Prostate gland (tissue), 2 donors: ENCODE data around the gene ALPP.

Experiments used
- POLR2A ChIP-seq: fragments of 450-650 bp; IDR thresholded peaks from one replicate; pipeline ENCODE4 v1.6.1; 2016; ENCODE audit warnings: antibody characterized with exemption, mild to moderate bottlenecking
- POLR2AphosphoS5 ChIP-seq: sonication (generic); formaldehyde crosslinking; IDR thresholded peaks from one replicate; pipeline ENCODE4 v1.6.1; 2017; ENCODE audit warnings: antibody characterized with exemption
- TF ChIP-seq, protein P1 (sequence below), 4 experiments: fragments of 200-600 bp in 2 of 4; fragments of 450-650 bp in 2 of 4; sonication (generic) in 2 of 4; IDR thresholded peaks; 1 replicate in 3 of 4; 2 replicates in 1 of 4; pipeline ENCODE4 v1.5.1; 2016 to 2019; ENCODE audit warnings: antibody characterized with exemption in 4 of 4, mild to moderate bottlenecking in 2 of 4, moderate library complexity in 2 of 4

DNA sequence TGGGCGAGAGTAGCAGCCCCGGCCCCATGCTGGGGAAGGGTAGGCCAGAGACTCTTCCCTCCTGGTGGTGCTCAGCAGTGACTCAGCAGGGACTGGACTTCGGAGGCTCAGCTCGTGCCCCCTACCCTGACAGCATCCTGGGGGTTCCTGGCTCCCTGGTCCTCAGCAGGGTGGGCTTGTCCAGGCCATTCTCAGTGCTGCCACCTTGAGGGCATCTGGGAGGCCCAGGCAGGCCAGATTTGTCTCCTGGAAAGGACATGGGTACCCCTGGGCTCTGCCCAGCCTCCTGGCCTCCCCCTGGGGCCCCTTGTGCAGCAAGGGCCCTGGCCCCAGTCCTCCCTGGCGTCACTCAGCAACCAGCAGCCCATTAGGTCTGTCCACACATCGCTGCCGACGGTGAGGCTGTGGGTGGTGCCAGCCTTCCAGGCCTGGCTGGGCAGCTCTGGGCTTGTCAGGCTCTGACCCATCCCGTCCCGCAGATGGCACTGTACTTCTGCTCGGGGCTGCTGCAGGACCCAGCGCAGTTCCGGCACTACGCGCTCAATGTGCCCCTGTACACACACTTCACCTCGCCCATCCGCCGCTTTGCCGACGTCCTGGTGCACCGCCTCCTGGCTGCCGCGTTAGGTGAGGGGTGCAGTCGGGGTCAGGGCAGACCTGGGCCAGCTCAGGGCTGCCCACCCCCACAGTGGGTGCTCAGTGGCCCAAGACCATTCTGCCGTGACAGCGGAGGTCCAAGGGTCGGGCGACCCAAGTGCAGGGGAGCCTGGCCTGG lies 45.0 kb upstream of the ALPP start:
- TF ChIP-seq POLR2AphosphoS5: no peak
- no peak for TF ChIP-seq POLR2A
- TF ChIP-seq, protein P1, sequence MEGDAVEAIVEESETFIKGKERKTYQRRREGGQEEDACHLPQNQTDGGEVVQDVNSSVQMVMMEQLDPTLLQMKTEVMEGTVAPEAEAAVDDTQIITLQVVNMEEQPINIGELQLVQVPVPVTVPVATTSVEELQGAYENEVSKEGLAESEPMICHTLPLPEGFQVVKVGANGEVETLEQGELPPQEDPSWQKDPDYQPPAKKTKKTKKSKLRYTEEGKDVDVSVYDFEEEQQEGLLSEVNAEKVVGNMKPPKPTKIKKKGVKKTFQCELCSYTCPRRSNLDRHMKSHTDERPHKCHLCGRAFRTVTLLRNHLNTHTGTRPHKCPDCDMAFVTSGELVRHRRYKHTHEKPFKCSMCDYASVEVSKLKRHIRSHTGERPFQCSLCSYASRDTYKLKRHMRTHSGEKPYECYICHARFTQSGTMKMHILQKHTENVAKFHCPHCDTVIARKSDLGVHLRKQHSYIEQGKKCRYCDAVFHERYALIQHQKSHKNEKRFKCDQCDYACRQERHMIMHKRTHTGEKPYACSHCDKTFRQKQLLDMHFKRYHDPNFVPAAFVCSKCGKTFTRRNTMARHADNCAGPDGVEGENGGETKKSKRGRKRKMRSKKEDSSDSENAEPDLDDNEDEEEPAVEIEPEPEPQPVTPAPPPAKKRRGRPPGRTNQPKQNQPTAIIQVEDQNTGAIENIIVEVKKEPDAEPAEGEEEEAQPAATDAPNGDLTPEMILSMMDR (IDR thresholded peaks at IDR 0.05): peak in 2 of 4 experiments; percentile 23 to 65
